ENCODE results near the gene CAMP. TPM values are rescaled to one million over a fixed set of nuclear protein-coding genes. Genes with fewer than 3 reads are reported as not detected.

The CAMP gene
- total RNA-seq, 4 donors from 2014 or later: 8.7 TPM; not detected in 3

DNA sequence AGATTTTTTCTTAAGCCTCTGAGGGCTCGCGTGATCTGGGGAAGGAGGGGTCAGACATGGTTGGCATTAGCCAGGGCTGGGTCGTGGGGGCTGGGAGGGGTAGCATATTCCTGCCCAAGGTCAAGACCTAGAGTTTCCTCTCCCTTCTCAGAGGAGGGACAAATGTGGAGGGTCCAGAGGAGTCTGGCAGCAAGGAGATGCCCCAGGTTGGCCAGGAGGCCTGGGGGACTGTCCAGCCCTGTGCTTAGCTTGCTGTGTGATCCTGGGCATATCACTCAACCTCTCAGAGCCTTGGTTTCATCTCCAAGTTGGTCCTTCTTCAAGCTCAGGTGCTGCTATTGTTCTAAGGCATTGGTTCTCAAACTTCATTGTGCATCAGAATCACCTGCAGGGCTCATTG is 9.1 kb upstream of the CAMP start:
- no peak for DNase-seq (ENCODE audit: low spot score)
- no peak for ATAC-seq (ENCODE audit: low FRiP score)
- TF ChIP-seq, protein P1, sequence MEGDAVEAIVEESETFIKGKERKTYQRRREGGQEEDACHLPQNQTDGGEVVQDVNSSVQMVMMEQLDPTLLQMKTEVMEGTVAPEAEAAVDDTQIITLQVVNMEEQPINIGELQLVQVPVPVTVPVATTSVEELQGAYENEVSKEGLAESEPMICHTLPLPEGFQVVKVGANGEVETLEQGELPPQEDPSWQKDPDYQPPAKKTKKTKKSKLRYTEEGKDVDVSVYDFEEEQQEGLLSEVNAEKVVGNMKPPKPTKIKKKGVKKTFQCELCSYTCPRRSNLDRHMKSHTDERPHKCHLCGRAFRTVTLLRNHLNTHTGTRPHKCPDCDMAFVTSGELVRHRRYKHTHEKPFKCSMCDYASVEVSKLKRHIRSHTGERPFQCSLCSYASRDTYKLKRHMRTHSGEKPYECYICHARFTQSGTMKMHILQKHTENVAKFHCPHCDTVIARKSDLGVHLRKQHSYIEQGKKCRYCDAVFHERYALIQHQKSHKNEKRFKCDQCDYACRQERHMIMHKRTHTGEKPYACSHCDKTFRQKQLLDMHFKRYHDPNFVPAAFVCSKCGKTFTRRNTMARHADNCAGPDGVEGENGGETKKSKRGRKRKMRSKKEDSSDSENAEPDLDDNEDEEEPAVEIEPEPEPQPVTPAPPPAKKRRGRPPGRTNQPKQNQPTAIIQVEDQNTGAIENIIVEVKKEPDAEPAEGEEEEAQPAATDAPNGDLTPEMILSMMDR (IDR thresholded peaks at IDR 0.05): no peak

DNA sequence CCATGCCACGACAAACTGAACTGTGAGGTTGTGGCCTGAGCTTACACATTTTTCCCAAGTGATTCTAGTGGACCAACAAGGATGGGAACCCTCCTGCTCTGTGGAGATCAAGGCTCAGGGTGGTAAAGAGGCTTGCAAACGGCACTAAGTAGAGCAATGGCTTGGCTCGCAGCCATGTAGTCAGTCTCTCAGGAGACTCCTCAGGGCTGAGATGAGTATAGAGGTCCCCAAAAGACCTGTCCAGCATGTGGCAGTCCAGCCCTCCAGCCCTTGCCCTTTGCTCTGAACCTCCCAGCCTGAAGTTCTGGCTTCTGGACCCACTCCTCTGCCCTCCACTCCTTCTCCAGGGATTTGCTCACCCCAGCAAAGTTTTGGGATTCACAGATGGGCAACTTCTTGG is 8.3 kb upstream of the CAMP start:
- ATAC-seq (ENCODE audit: low FRiP score): peak; percentile 26
- DNase-seq (ENCODE audit: low spot score): no peak
- TF ChIP-seq, protein P1 (IDR thresholded peaks at IDR 0.05): no peak

DNA sequence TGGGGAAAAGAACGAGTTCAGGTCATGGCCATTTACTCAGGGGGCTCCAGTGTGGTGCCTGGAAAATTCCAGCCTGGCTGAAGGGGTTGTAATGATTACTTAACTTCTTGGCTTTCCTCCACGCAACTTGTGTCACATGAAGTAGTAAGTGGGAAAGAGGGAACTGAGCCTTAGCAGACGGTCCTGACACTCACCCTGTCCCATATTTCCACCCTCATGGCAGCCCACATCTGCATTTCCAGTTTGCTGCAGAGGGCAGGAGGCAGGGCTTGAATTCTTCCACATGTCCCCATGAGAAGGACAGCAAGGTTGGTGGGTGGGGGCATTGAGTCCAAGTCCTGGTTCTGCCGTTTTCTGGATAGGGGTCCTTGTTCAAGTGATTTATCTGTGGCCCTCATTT is 7.8 kb upstream of the CAMP start:
- ATAC-seq (ENCODE audit: low FRiP score) (peak; percentile 62), DNase-seq (ENCODE audit: low spot score) (no peak)
- TF ChIP-seq, protein P1 (IDR thresholded peaks at IDR 0.05): no peak

DNA sequence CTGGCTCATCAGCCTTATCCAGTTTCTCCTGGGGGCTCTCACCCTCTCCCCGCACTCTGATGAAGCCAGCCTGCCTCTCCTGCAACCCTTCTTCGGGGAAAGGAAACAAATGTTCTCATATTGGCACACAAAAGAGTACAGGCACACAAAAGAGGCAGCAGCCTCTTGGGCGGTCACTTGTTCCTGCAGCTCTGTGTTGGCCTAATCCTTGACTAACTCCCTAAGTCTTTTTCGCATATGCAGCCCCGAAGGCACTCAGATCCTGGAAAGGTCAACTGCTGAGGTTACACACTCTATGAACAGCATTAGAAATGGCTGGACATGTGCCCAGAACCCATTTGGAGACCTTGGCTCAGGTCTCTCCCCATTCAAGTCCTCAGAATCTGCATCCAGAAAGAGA is 7.4 kb upstream of the CAMP start:
- TF ChIP-seq, protein P1 (IDR thresholded peaks at IDR 0.05): no peak
- ATAC-seq (ENCODE audit: low FRiP score) (no peak), DNase-seq (ENCODE audit: low spot score) (no peak)

DNA sequence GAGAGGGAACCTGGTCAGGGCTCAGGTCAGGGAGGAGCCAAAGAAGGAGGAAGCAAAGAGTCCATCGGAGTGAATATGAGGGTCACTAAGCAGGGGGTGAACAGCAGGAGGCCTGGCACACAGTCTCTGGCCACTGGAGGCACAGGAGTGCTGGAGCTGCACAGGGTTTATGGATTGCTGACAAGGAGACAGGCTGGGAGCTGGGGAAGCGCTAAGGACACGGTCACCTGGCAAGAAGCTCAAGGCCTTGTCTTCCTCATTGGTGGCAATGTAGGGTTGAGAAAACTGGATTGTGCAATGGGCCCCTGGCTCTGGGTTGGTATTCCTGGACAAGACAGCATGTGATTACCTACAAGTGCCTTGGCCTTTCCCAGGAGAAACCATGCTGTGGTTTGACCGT is 5.8 kb upstream of the CAMP start:
- no peak for ATAC-seq (ENCODE audit: low FRiP score)
- no peak for DNase-seq (ENCODE audit: low spot score)
- TF ChIP-seq, protein P1 (IDR thresholded peaks at IDR 0.05): no peak

DNA sequence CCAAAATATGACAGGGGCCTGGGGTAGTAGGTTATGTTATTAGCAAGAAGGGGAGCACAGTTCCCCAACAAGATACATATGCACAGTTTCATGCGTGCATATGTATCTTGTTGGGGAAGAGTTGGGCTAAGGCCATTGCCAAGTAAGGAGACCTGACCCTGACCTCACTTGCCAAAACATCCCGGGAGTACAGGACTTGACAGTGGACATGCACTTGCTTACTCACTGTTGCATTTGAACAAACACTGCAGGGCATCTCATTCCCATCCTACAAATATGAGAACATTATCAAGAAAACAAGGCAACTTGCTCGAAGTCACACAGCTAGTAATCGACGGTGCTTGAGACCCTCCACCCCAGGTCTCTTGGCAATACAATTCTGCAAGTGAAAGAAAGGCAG is 4.8 kb upstream of the CAMP start:
- DNase-seq (ENCODE audit: low spot score): no peak

DNA sequence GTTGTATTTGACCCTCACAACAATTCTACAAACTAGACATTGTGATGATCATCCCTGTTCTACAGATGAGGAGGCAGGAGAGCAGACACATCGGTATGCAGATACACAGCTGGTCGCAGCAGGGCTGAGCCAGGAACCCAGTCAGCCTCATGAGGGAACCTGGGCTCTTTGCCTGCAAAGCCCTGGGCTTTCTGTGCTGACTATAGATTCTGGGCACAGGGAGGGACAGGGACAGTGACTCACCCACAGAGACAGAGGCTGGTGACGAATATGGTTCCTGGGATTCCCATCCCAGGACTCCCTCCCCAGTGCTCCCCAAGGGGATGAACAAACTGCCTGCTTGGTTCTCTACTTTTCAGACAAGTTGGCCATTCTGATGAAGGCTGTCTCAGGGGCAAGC is 3.8 kb upstream of the CAMP start:
- TF ChIP-seq, protein P1 (IDR thresholded peaks at IDR 0.05): no peak
- no peak for DNase-seq (ENCODE audit: low spot score)
- ATAC-seq (ENCODE audit: low FRiP score): no peak

More for the DNA sequence above, 4.8 kb upstream of the CAMP start:
- TF ChIP-seq, protein P1 (IDR thresholded peaks at IDR 0.05): no peak
- ATAC-seq (ENCODE audit: low FRiP score): no peak
